ENCODE results near the gene GIPC2. TPM values are rescaled to one million over a fixed set of nuclear protein-coding genes. Genes with fewer than 3 reads are reported as not detected.

GIPC2 gene
- total and polyA plus RNA-seq, 2 of the 4 experiments (the other 2 are of a cell fraction), result 0.07 to 0.18 TPM

- Histone ChIP-seq H2BK5ac (ENCODE audit: low read depth, low read length, poor library complexity, severe bottlenecking) (no peak overlapping the region), H2BK120ac (ENCODE audit: low read depth, low read length) (no peak overlapping the region), H2BK15ac (ENCODE audit: low read depth, low read length) (no peak overlapping the region), H4K91ac (ENCODE audit: insufficient read depth, low read depth, low read length) (no peak overlapping the region), H2AFZ (replicated peaks; ENCODE audit: low read length, poor library complexity) (no peak overlapping the region), H3K4me2 (ENCODE audit: low read depth, low read length) (no peak overlapping the region), H3K4ac (ENCODE audit: low read depth, low read length) (no peak overlapping the region), H4K5ac (ENCODE audit: low read depth, low read length) (no peak overlapping the region), H3K9ac (ENCODE audit: low read depth, low read length) (no peak overlapping the region), H3K27ac (ENCODE audit: insufficient read depth, low read length) (no peak overlapping the region), H3K9me3 (ENCODE audit: control insufficient read depth, insufficient read depth, low read length) (no peaks in the 10 kb centered on the region), H2BK20ac (ENCODE audit: low read depth, low read length) (no peak overlapping the region), H3K9me1 (ENCODE audit: insufficient read depth, low read length) (no peaks in the 10 kb centered on the region), H3K36me3 (ENCODE audit: control insufficient read depth, insufficient read depth, low read length) (no peaks in the 10 kb centered on the region), H3K14ac (replicated peaks; ENCODE audit: low read depth, low read length) (no peak overlapping the region), H4K20me1 (ENCODE audit: insufficient read depth, low read length) (no peaks in the 10 kb centered on the region), H3K79me1 (ENCODE audit: low read depth in 1 of 2, low read length in 2 of 2) (no peaks in the 10 kb centered on the region), H3K27me3 (ENCODE audit: control insufficient read depth, insufficient read depth, low read length) (no peaks in the 10 kb centered on the region), H3K56ac (ENCODE audit: extremely low read depth, insufficient read depth, low read length) (no peak overlapping the region), H3K4me3 (ENCODE audit: insufficient read depth, low read depth, low read length) (no peak overlapping the region), H3K18ac (ENCODE audit: low read depth, low read length) (no peak overlapping the region), H3K23ac (ENCODE audit: low read depth, low read length) (no peak overlapping the region), H3K4me1 (ENCODE audit: control insufficient read depth, insufficient read depth, low read length) (no peaks in the 10 kb centered on the region; the same call in 1 of the 2 replicates), H4K8ac (ENCODE audit: low read depth in 2 of 2, low read length in 2 of 2) (no peak overlapping the region), H2AK9ac (replicated peaks; ENCODE audit: low read depth, low read length, poor library complexity) (no peak overlapping the region), H2AK5ac (ENCODE audit: low read depth, low read length) (no peak overlapping the region)
- TF ChIP-seq FOS (IDR thresholded peaks at IDR 0.05; ENCODE audit: low read depth, low read length) (no peak), POLR2A (IDR thresholded peaks at IDR 0.05; ENCODE audit: low read depth, low read length) (no peak)
- DNase-seq (no peak), ATAC-seq (ENCODE audit: low read depth) (no peak)
- dilution Hi-C loops (cut with HindIII; ENCODE audit: low sequenced_read_pairs, unreplicated experiment) (loop anchor here (10.0 kb wide), 1 partner anchor 461 kb away; no protein-coding TSS in a partner anchor), intact Hi-C loops (cut with micrococcal nuclease) (loop anchor here (2.0 to 10.0 kb wide), 2 partner anchors 131 to 201 kb away; no protein-coding TSS in a partner anchor), in situ Hi-C loops (cut with MboI; ENCODE audit: low sequenced_read_pairs) (no loop called here)
- BruUV-seq (replicated peaks), result no TSS peak
- CTCF ChIA-PET, result interaction anchor here (4.4 kb wide), 1 partner anchor 464 kb away, joined by 32 read pairs; no protein-coding TSS in a partner anchor
- POLR2A ChIA-PET (ENCODE audit: unreplicated experiment), result no interaction called here
- WGBS, 2 experiments (ENCODE audit: extremely low coverage in 2 of 2, insufficient read length in 1 of 2), result no CpG with 5 or more reads among the region's 2 CpGs
Observed at GRCh38 chr1:78143673-78144072, 97.9 kb downstream of the GIPC2 start.

Measured in IMR-90 (cell line).